Measurements from ENCODE around the gene NKAIN2. TPM values are rescaled to one million over a fixed set of nuclear protein-coding genes. Genes with fewer than 3 reads are reported as not detected.

NKAIN2 gene
- total RNA-seq, 1 experiment from 2014 or later, result 2.2 TPM

DNA sequence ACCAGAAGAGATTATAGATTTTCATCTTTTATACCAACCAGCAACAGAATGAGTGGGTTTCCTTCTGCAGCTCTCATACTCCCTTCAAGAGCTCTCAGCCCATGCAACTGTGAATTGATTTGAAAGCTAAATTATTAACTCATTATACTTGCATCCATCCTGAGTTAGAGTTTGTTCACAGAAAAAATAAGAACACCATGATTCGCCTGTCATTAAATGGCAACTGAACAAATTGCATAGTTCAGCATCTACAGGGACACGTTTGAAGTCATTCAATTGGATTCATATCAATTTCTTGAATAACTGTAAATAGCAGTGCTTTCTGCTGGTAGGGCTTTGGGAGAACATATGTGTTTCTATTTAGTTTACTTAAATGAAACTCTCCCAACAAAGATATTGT is 65.7 kb downstream of the NKAIN2 start:
- Histone ChIP-seq H3K9me3 (ENCODE audit: low read depth, low read length, poor library complexity, severe bottlenecking) (no peaks in the 10 kb centered on the region), H3K4me1 (ENCODE audit: insufficient read depth, low read length, poor library complexity, severe bottlenecking) (no peaks in the 10 kb centered on the region), H3K27me3 (replicated peaks; ENCODE audit: insufficient read depth, low read depth, low read length, poor library complexity) (peaks cover 1% of the 10 kb centered on the region), H3K36me3 (ENCODE audit: insufficient read depth, low read length, poor library complexity, severe bottlenecking) (no peaks in the 10 kb centered on the region), H3K27ac (ENCODE audit: low read depth, low read length, poor library complexity, severe bottlenecking) (no peak overlapping the region), H3K4me3 (ENCODE audit: low read depth, low read length, poor library complexity, severe bottlenecking) (no peak overlapping the region)
- POLR2A ChIA-PET (ENCODE audit: low non-redundant PET), result no interaction called here
- CTCF ChIA-PET, result no interaction called here
- no peak for DNase-seq (ENCODE audit: low spot score)
- no peak for TF ChIP-seq EZH2 (IDR thresholded peaks at IDR 0.05; ENCODE audit: borderline replicate concordance, low read depth, low read length, poor library complexity, severe bottlenecking)
- TF ChIP-seq, protein P1, sequence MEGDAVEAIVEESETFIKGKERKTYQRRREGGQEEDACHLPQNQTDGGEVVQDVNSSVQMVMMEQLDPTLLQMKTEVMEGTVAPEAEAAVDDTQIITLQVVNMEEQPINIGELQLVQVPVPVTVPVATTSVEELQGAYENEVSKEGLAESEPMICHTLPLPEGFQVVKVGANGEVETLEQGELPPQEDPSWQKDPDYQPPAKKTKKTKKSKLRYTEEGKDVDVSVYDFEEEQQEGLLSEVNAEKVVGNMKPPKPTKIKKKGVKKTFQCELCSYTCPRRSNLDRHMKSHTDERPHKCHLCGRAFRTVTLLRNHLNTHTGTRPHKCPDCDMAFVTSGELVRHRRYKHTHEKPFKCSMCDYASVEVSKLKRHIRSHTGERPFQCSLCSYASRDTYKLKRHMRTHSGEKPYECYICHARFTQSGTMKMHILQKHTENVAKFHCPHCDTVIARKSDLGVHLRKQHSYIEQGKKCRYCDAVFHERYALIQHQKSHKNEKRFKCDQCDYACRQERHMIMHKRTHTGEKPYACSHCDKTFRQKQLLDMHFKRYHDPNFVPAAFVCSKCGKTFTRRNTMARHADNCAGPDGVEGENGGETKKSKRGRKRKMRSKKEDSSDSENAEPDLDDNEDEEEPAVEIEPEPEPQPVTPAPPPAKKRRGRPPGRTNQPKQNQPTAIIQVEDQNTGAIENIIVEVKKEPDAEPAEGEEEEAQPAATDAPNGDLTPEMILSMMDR (conservative IDR thresholded peaks at IDR 0.05; ENCODE audit: low read depth, low read length), result no peak
- no TSS peak for BruUV-seq (replicated peaks)
- intact Hi-C loops (cut with micrococcal nuclease; ENCODE audit: unreplicated experiment), result no loop called here

DNA sequence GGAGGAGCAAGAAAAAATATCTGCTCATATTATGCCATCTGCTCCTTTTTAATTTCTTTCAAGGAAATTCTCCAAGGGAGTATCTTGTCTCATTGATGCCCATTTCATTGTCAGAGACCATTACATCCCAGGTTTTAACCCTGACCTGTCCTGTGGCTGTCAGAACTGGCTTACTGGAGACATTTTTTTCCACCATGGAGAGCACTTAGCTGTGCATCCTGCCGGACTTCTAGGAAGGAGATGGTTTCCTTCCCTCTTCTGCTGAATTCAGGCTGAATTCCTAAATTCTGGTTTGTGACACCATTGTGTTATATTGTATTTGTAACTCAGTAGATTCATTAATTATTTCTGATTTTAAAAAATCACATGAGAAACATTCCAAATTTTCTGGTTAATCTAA is 70.3 kb downstream of the NKAIN2 start:
- Histone ChIP-seq H3K27ac (ENCODE audit: low read depth, low read length, poor library complexity, severe bottlenecking) (no peak overlapping the region), H3K9me3 (ENCODE audit: low read depth, low read length, poor library complexity, severe bottlenecking) (no peaks in the 10 kb centered on the region), H3K27me3 (replicated peaks; ENCODE audit: insufficient read depth, low read depth, low read length, poor library complexity) (no peaks in the 10 kb centered on the region), H3K4me3 (ENCODE audit: low read depth, low read length, poor library complexity, severe bottlenecking) (no peak overlapping the region), H3K4me1 (ENCODE audit: insufficient read depth, low read length, poor library complexity, severe bottlenecking) (no peaks in the 10 kb centered on the region), H3K36me3 (ENCODE audit: insufficient read depth, low read length, poor library complexity, severe bottlenecking) (no peaks in the 10 kb centered on the region)
- intact Hi-C loops (cut with micrococcal nuclease; ENCODE audit: unreplicated experiment), result no loop called here
- ChIA-PET CTCF (no interaction called here), POLR2A (ENCODE audit: low non-redundant PET) (no interaction called here)
- no peak for TF ChIP-seq EZH2 (IDR thresholded peaks at IDR 0.05; ENCODE audit: borderline replicate concordance, low read depth, low read length, poor library complexity, severe bottlenecking)
- TF ChIP-seq, protein P1 (conservative IDR thresholded peaks at IDR 0.05; ENCODE audit: low read depth, low read length), result no peak
- BruUV-seq (replicated peaks), result no TSS peak
- DNase-seq (ENCODE audit: low spot score), result no peak

DNA sequence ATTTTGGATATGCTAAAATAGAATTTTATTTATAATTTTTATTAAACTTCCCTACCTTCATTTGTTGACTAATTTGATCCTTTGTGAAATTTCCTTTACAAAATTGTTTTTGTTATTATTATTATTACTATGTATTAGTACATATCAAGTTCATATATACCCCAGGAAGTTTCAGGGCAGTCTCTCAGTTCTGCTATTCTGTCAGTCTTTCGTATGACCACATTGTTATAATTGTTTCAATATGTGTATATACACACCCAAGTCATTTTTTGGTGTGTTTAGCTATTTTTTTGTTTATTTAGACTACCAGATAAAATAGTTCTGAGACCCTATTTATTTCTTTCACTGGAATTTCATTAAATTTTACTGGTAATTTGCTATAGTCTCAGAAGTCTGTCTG is 72.1 kb downstream of the NKAIN2 start:
- no peaks in the 10 kb centered on the region for H3K9me3 ChIP-seq (ENCODE audit: low read depth, low read length, poor library complexity, severe bottlenecking)
- BruUV-seq (replicated peaks), result no TSS peak
- ChIA-PET POLR2A (ENCODE audit: low non-redundant PET) (no interaction called here), CTCF (no interaction called here)
- H3K4me1 ChIP-seq (ENCODE audit: insufficient read depth, low read length, poor library complexity, severe bottlenecking), result no peaks in the 10 kb centered on the region
- TF ChIP-seq, protein P1 (conservative IDR thresholded peaks at IDR 0.05; ENCODE audit: low read depth, low read length), result no peak
- TF ChIP-seq EZH2 (IDR thresholded peaks at IDR 0.05; ENCODE audit: borderline replicate concordance, low read depth, low read length, poor library complexity, severe bottlenecking), result no peak
- intact Hi-C loops (cut with micrococcal nuclease; ENCODE audit: unreplicated experiment), result no loop called here
- no peaks in the 10 kb centered on the region for H3K36me3 ChIP-seq (ENCODE audit: insufficient read depth, low read length, poor library complexity, severe bottlenecking)
- no peak overlapping the region for H3K4me3 ChIP-seq (ENCODE audit: low read depth, low read length, poor library complexity, severe bottlenecking)
- H3K27me3 ChIP-seq (replicated peaks; ENCODE audit: insufficient read depth, low read depth, low read length, poor library complexity), result no peaks in the 10 kb centered on the region
- no peak for DNase-seq (ENCODE audit: low spot score)
- no peak overlapping the region for H3K27ac ChIP-seq (ENCODE audit: low read depth, low read length, poor library complexity, severe bottlenecking)
